ENCODE data around the gene MOGAT3.
A peak's percentile ranks its signal among the peaks of the same experiment; 100 is the strongest.

MOGAT3 gene

DNA sequence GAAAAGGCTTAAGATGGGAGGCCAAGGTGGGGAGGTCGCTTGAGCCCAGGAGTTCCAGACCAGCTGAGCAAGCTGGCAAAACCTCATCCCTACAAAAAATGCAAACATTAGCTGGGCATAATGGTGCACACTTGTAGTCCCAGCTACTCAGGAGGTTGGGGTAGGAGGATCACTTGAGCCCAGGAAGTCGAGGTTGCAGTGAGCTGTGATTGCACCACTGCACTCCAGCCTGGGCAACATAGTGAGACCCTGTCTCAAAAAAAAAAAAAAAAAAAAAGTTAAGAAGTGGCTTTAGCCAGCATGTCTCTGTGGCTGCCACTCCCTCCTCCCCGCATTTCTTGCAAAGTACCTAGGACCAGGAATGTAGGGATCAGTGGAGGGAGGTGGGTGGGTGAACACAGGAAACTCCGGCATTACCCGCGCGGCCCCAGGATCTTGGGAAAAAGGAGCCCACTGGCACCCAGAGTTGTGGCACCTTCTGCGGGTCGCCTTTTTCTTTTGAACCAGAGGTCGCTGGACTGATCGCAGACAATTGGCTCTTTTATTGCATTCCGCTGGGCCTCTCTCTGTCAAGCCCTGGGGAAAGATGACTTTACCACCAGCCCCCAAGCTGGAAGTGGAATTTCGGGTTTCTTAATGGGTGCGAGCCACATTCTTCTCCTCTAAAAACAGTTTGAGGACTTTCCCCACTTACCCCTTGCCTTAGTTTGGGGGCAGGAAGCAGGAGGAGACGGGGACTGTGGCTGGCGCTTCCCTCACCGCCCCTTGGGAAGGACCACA, 39.0 kb downstream of the MOGAT3 start:
- no peak for DNase-seq (ENCODE audit: insufficient read length)
- FAIRE-seq = no peak
- TF ChIP-seq POLR2A (IDR thresholded peaks at IDR 0.05; ENCODE audit: low read depth, low read length) (no peak), TAF1 (IDR thresholded peaks at IDR 0.05; ENCODE audit: borderline replicate concordance, low read depth, low read length) (no peak), POLR2AphosphoS5 (IDR thresholded peaks at IDR 0.05; ENCODE audit: low read depth, low read length) (no peak)

DNA sequence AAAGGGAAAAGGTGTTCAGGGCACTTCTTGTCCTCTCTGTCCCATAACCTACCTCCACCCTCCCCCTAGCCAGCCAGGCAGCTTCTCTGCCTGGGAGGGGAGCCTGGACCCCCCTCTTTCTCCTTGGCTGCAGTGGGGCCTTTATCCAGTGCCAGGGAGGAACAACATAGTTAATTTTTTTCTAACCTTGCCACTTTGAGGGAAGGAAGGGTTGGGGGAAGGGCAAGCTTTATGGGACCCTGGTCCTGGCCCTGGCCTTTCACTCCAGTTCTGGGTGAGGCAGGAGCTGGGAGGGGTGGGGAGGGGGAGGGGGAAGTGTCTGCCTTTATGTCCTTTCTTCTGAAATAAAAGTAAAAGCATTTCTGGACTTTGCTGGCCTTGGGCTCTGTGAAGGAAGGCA, 39.9 kb downstream of the MOGAT3 start:
- no peak for TF ChIP-seq POLR2AphosphoS5 (IDR thresholded peaks at IDR 0.05; ENCODE audit: low read depth, low read length)
- no peak for TF ChIP-seq POLR2A (IDR thresholded peaks at IDR 0.05; ENCODE audit: low read depth, low read length)
- no peak for TF ChIP-seq TAF1 (IDR thresholded peaks at IDR 0.05; ENCODE audit: borderline replicate concordance, low read depth, low read length)
- DNase-seq (ENCODE audit: insufficient read length) (no peak), FAIRE-seq (no peak)

DNA sequence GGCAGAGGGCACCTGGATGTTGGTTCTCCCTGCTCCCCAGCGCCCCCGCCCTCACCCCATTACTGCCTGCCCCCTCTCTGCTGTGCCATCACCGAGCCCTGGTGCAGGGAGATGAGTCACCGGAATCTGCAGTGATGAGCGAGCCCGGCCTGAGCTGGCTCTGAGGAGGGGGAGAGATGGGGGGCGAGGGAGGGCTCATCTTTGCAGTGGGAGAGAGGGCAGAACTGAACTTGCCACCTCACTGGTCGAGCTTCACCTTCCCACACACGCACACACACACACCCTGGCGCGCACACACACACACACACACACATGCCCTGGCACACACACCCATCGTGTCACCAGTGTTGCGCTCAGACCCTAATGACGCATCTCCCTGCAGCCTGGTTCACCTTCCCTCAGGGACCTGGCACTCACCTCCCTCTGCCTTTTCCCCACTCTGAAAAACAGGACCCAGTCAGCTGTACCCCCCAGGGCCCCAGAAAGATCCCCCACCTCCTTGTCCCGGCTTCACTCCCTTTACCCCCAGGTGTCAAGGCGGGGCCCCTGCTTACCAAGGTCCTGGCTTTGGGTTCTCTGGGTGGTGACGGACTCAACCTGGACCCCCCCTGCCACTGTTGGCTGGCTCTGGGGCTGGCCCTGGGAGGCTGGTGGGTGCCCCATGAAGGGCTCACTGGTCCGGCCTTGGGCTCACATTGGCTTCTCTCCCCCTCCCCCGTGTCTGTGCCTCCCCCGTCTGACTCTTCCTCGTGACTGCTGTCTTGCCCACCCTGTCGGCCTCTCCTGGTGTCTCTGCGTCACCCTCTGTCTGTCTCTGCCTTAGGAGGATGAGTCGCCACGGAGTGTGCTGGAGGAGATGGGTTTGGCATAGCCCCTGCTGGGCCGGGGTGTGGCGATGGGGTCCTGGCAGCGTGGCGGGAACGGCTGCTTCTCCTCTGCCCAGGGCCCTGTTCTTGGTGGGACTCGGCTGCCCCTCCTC, 40.9 kb downstream of the MOGAT3 start:
- DNase-seq (ENCODE audit: insufficient read length) = no peak
- FAIRE-seq = no peak
- TF ChIP-seq TAF1 (IDR thresholded peaks at IDR 0.05; ENCODE audit: borderline replicate concordance, low read depth, low read length) = no peak
- TF ChIP-seq POLR2AphosphoS5 (IDR thresholded peaks at IDR 0.05; ENCODE audit: low read depth, low read length) = no peak
- TF ChIP-seq POLR2A (IDR thresholded peaks at IDR 0.05; ENCODE audit: low read depth, low read length) = no peak

DNA sequence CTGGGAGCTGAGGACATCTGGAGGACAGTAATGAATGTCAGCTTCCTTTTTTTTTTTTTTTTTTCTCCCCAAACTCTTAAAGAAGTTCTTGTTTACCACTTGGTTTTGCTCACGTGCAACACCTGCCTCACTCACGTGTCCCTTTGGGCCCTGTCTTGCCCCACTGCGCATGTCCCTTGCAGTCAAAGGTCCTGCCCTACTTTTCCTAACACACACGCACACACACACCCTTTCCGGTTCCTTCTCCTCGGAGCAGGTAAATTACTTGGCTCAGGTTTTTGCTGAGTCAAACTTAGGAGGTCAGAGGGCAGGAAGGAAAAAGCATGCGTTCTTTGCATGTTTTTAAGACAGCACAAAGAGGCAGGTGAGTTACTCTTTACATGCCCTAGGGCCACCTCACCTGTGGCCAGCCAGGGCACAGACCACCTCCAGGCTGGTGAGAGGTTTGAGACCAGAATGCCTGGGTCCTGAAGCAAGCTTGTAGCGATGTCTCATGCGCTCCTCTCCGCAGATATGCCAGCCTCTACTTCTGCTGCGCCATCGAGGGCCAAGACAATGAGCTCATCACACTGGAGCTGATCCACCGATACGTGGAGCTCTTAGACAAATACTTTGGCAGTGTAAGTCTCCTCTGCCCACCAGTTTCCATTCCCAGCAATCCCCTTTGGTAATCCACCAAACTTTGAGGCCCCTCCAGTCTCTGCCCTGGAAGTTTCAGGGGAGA, 43.8 kb downstream of the MOGAT3 start:
- FAIRE-seq (no peak), DNase-seq (ENCODE audit: insufficient read length) (no peak)

DNA sequence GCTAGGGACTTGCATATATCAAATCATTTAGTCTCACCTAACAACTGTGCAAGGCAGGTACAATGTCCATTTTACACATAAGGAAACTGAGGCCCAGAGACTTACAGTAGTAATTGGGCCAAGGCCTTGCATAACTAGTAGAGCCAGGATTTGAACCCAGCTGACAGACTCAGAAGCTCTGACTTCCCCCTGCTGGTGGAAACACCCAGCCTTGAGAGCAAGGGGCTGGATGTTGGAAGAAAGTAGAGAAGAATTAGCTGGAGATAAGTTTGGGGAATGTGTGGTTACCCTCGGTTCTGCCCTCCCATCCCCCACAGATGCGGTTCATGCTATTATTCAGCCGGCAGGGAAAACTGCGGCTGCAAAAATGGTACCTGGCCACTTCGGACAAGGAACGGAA, 44.6 kb downstream of the MOGAT3 start:
- FAIRE-seq = no peak
- no peak for DNase-seq (ENCODE audit: insufficient read length)
- TF ChIP-seq POLR2AphosphoS5 (IDR thresholded peaks at IDR 0.05; ENCODE audit: low read depth, low read length) (no peak), POLR2A (IDR thresholded peaks at IDR 0.05; ENCODE audit: low read depth, low read length) (no peak), TAF1 (IDR thresholded peaks at IDR 0.05; ENCODE audit: borderline replicate concordance, low read depth, low read length) (no peak)

More for the DNA sequence above, 43.8 kb downstream of the MOGAT3 start:
- TF ChIP-seq POLR2AphosphoS5 (IDR thresholded peaks at IDR 0.05; ENCODE audit: low read depth, low read length) (no peak), POLR2A (IDR thresholded peaks at IDR 0.05; ENCODE audit: low read depth, low read length) (no peak), TAF1 (IDR thresholded peaks at IDR 0.05; ENCODE audit: borderline replicate concordance, low read depth, low read length) (no peak)

DNA sequence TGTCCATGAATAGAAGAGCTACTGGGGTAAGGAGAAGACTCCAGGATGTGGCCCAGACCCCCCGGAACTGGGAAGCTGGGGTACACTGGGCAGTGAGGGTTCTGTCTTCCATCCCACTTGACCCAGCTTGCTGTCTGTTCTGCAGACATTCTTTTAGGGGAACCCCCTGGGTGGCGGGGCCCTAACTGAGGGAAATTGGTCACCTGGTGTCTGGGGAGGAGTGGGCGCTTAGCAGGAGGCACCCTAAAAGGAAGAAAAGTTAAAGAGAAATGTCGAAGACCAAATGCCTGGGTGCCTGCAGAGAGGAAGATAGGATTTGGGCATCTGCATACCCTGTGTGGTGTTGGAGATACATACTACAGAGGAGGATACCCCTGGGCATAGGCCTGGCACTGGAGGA, 45.5 kb downstream of the MOGAT3 start:
- DNase-seq (ENCODE audit: insufficient read length) (no peak), FAIRE-seq (no peak)
- no peak for TF ChIP-seq POLR2AphosphoS5 (IDR thresholded peaks at IDR 0.05; ENCODE audit: low read depth, low read length)
- no peak for TF ChIP-seq POLR2A (IDR thresholded peaks at IDR 0.05; ENCODE audit: low read depth, low read length)
- no peak for TF ChIP-seq TAF1 (IDR thresholded peaks at IDR 0.05; ENCODE audit: borderline replicate concordance, low read depth, low read length)

DNA sequence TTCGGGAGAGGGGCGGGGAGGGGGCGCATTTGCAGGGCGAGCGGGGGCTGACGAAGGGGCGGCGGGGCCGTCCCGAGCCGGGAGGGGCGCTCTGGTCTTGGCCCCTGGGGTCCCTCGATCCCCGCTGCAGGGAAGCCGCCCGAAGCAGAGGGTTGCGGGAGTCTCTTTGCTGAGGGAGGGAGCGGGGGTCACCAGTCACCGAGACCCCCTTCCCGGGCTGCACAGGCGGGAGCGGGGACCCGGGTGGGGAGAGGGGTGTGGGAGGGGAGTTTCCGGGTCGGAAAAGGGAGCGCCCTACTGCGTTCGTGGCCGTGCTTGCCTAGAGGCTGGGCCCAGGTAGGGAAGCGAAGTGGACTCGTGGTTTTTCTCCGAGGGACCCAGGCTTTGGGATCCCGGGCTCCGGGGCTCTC, 46.1 kb downstream of the MOGAT3 start:
- no peak for DNase-seq (ENCODE audit: insufficient read length)
- no peak for FAIRE-seq
- no peak for TF ChIP-seq TAF1 (IDR thresholded peaks at IDR 0.05; ENCODE audit: borderline replicate concordance, low read depth, low read length)

DNA sequence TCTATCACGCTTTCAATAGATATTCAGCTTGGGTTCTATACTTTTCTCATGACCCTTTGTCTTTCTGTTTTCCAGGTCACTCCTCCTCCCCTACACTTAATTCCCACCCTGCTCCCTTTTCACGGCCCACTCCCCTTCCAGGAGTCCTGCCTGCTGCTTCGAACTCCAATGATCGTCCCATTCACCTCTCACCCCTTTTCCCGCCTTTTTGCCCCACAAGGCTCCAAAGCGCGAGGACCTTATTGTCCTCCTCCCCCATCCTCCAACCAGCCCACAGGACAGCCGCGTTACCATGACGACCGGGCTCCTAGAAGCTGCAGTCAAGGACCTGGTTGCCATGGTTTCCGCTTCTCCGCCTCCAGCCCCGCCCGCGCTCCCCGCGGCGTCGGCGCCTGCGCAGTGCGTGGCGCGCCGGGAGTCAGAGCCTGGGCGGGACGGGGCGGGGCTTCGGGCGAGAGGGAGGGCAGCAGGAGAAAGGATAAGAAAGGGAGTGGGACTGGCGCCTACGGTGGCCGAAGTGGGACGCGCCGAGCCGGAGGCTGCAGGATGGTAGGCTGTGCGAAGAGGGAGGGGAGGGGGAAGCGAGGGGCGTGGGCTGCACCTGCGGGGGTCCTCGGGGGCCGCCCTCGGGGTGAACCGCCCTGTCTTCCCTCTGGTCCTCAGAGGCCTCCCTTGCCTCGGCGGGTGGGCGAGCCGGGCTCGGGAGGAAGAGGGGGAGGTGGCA, 46.7 kb downstream of the MOGAT3 start, which contains the start of gene AP1S1:
TSS of gene AP1S1 (plus strand) at position 508 of the 724 bp plus-strand sequence. CDS start at position 547, 39 bp downstream.
- TF ChIP-seq POLR2AphosphoS5 (IDR thresholded peaks at IDR 0.05; ENCODE audit: low read depth, low read length) = no peak
- TF ChIP-seq TAF1 (IDR thresholded peaks at IDR 0.05; ENCODE audit: borderline replicate concordance, low read depth, low read length) = no peak
- no peak for TF ChIP-seq POLR2A (IDR thresholded peaks at IDR 0.05; ENCODE audit: low read depth, low read length)
- FAIRE-seq (peak; percentile 96), DNase-seq (ENCODE audit: insufficient read length) (peak; percentile 98)

DNA sequence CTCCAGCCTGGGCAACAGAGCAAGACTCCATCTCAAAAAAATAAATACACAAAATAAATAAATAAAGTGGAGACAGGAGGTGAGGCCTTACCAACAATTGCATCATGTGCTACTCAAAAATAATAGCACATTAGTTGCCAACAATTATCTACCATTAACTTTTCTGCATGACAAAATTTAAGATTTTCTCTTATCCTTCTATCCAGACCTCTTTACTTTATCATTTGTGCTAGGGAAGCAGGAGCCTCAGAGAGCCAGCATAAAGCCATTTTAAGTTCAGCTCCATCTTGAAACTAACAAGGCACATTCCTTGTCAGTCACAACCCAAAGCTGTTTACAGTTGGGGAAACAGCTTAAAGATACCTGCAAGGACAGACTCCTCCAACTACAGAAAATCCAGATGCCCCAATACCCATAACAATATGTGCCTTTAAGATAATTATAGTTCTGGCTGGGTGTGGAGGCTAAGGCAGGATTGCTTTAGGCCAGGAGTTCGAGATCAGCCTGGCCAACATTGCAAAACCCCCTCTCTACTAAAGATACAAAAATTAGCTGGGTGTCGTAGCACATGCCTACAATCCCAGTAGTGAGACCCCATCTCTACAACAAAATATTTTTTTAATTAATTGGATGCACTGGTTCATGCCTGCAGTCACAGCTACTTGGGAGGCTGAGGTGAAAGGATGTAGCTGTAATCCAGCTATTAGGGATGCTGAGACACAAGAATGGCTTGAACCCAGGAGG, 48.8 kb downstream of the MOGAT3 start:
- DNase-seq (ENCODE audit: insufficient read length) (no peak), FAIRE-seq (no peak)
- TF ChIP-seq POLR2A (IDR thresholded peaks at IDR 0.05; ENCODE audit: low read depth, low read length) = no peak
- no peak for TF ChIP-seq TAF1 (IDR thresholded peaks at IDR 0.05; ENCODE audit: borderline replicate concordance, low read depth, low read length)
- TF ChIP-seq POLR2AphosphoS5 (IDR thresholded peaks at IDR 0.05; ENCODE audit: low read depth, low read length) = no peak
